H9 (cell line): Measurements from ENCODE around the gene KCND2. TPM values are rescaled to one million over a fixed set of nuclear protein-coding genes. Genes with fewer than 3 reads are reported as not detected.

Source experiments
- DNase-seq: peaks from one replicate; pipeline ENCODE4 v3.0.0-alpha.2; 2017
- H2AFZ ChIP-seq: one replicate; pipeline ENCODE4 v1.6.1; 2013; ENCODE audit warnings: mild to moderate bottlenecking, low read length, control low read depth, moderate library complexity
- H2AK5ac ChIP-seq: 2 replicates; pipeline ENCODE4 v1.6.1; 2013; ENCODE audit warnings: low read length, control low read depth, mixed read lengths; ENCODE audit not compliant: insufficient read length
- H2BK120ac ChIP-seq: one replicate; pipeline ENCODE4 v1.6.1; 2013; ENCODE audit warnings: low read depth, mild to moderate bottlenecking, low read length, control low read depth, inconsistent platforms; ENCODE audit not compliant: poor library complexity, severe bottlenecking
- H2BK12ac ChIP-seq: 2 replicates; pipeline ENCODE4 v1.6.1; 2013; ENCODE audit warnings: low read length, control low read depth, mixed read lengths, low read depth; ENCODE audit not compliant: insufficient read length
- H2BK15ac ChIP-seq: 2 replicates; pipeline ENCODE4 v1.6.1; 2013; ENCODE audit warnings: low read depth, low read length, control low read depth
- H2BK20ac ChIP-seq: one replicate; pipeline ENCODE4 v1.6.1; 2013; ENCODE audit warnings: low read depth, mild to moderate bottlenecking, low read length, control low read depth, inconsistent platforms; ENCODE audit not compliant: poor library complexity, severe bottlenecking
- H2BK5ac ChIP-seq: 2 replicates; pipeline ENCODE4 v1.6.1; 2013; ENCODE audit warnings: low read length, control low read depth, mixed read lengths; ENCODE audit not compliant: insufficient read length
- H3K14ac ChIP-seq: 2 replicates; pipeline ENCODE4 v1.6.1; 2013; ENCODE audit warnings: low read length, control low read depth; ENCODE audit not compliant: insufficient read depth
- H3K18ac ChIP-seq: 2 replicates; pipeline ENCODE4 v1.6.1; 2013; ENCODE audit warnings: low read depth, mild to moderate bottlenecking, mixed read lengths, low read length, control low read depth; ENCODE audit not compliant: insufficient read length
- H3K23ac ChIP-seq: 2 replicates; pipeline ENCODE4 v1.6.1; 2013; ENCODE audit warnings: low read length, control low read depth, mixed read lengths, low read depth; ENCODE audit not compliant: insufficient read length
- H3K23me2 ChIP-seq: 2 replicates; pipeline ENCODE4 v1.6.1; 2013; ENCODE audit warnings: low read depth, mild to moderate bottlenecking, mixed read lengths, low read length, control low read depth; ENCODE audit not compliant: insufficient read length, poor library complexity, severe bottlenecking
- H3K27ac ChIP-seq: 2 replicates; pipeline ENCODE4 v1.5.1; 2013; ENCODE audit warnings: low read length, control low read depth, mixed read lengths, low read depth; ENCODE audit not compliant: insufficient read length
- H3K27me3 ChIP-seq: 2 replicates; pipeline ENCODE4 v1.6.1; 2013; ENCODE audit warnings: low read length, control low read depth, inconsistent platforms; ENCODE audit not compliant: insufficient read depth
- H3K4ac ChIP-seq: 2 replicates; pipeline ENCODE4 v1.6.1; 2013; ENCODE audit warnings: low read depth, mild to moderate bottlenecking, control low read depth, inconsistent platforms, low read length, moderate library complexity
- H3K4me1 ChIP-seq: 2 replicates; pipeline ENCODE4 v1.6.1; 2013; ENCODE audit warnings: low read length, control low read depth, inconsistent platforms; ENCODE audit not compliant: insufficient read depth
- H3K4me2 ChIP-seq: 2 replicates; pipeline ENCODE4 v1.6.1; 2013; ENCODE audit warnings: low read length, control low read depth, mixed read lengths; ENCODE audit not compliant: insufficient read length, insufficient read depth
- H3K56ac ChIP-seq: 2 replicates; pipeline ENCODE4 v1.6.1; 2013; ENCODE audit warnings: low read depth, mild to moderate bottlenecking, mixed read lengths, low read length, control low read depth; ENCODE audit not compliant: insufficient read length
- H3K79me1 ChIP-seq: 2 replicates; pipeline ENCODE4 v1.6.1; 2013; ENCODE audit warnings: low read depth, mild to moderate bottlenecking, moderate library complexity, low read length, control low read depth, inconsistent platforms; ENCODE audit not compliant: insufficient read depth, poor library complexity, severe bottlenecking
- H3K79me2 ChIP-seq: 2 replicates; pipeline ENCODE4 v1.6.1; 2013; ENCODE audit warnings: low read length, control low read depth, inconsistent platforms; ENCODE audit not compliant: insufficient read depth
- H3K9ac ChIP-seq: 2 replicates; pipeline ENCODE4 v1.6.1; 2013; ENCODE audit warnings: low read length, control low read depth, mixed read lengths; ENCODE audit not compliant: insufficient read length; ENCODE audit errors: extremely low read depth
- H3K9me3 ChIP-seq: one replicate; pipeline ENCODE4 v1.6.1; 2013; ENCODE audit warnings: low read depth, low read length, inconsistent platforms; ENCODE audit not compliant: control insufficient read depth
- H3T11ph ChIP-seq: one replicate; pipeline ENCODE4 v1.6.1; 2013; ENCODE audit warnings: mild to moderate bottlenecking, low read length, control low read depth, inconsistent platforms
- H4K20me1 ChIP-seq: one replicate; pipeline ENCODE4 v1.6.1; 2013; ENCODE audit not compliant: control insufficient read depth, insufficient read length, insufficient read depth
- H4K5ac ChIP-seq: 2 replicates; pipeline ENCODE4 v1.6.1; 2013; ENCODE audit warnings: low read depth, mild to moderate bottlenecking, mixed read lengths, low read length, control low read depth; ENCODE audit not compliant: insufficient read length
- H4K8ac ChIP-seq: replicated peaks from 2 replicates; pipeline ENCODE4 v1.6.1; 2013; ENCODE audit warnings: low read length, control low read depth, mixed read lengths, low read depth; ENCODE audit not compliant: insufficient read length
- H4K91ac ChIP-seq: 2 replicates; pipeline ENCODE4 v1.6.1; 2013; ENCODE audit warnings: low read depth, mild to moderate bottlenecking, moderate library complexity, mixed read lengths, low read length, control low read depth; ENCODE audit not compliant: insufficient read length
- H3K27ac Mint-ChIP-seq, 3 experiments: 2 replicates in 2 of 3; 3 replicates in 1 of 3; pipeline ENCODE4 v1.8.0; 2020 to 2021; ENCODE audit warnings: mixed read lengths in 3 of 3, mild to moderate bottlenecking in 1 of 3, moderate library complexity in 1 of 3
- H3K27me3 Mint-ChIP-seq: 2 replicates; pipeline ENCODE4 v1.8.0; 2021; ENCODE audit warnings: low read depth, mild to moderate bottlenecking, moderate library complexity, mixed read lengths
- H3K36me3 Mint-ChIP-seq, 3 experiments: 2 replicates in 2 of 3; 3 replicates in 1 of 3; pipeline ENCODE4 v1.8.0; 2020 to 2021; ENCODE audit warnings: low read depth in 3 of 3, mixed read lengths in 3 of 3; ENCODE audit not compliant: insufficient read depth in 1 of 3
- H3K4me1 Mint-ChIP-seq, 2 experiments: 2 replicates each; pipeline ENCODE4 v1.8.0; 2020; ENCODE audit warnings: mixed read lengths in 2 of 2
- H3K4me3 Mint-ChIP-seq, 2 experiments: 2 replicates in 1 of 2; 3 replicates in 1 of 2; pipeline ENCODE4 v1.8.0; 2020 to 2021; ENCODE audit warnings: mild to moderate bottlenecking in 2 of 2, mixed read lengths in 2 of 2, moderate library complexity in 1 of 2
- H3K9me3 Mint-ChIP-seq, 2 experiments: 2 replicates in 1 of 2; 3 replicates in 1 of 2; pipeline ENCODE4 v1.8.0; 2020; ENCODE audit warnings: mild to moderate bottlenecking in 2 of 2, mixed read lengths in 2 of 2, moderate library complexity in 1 of 2
- WGBS: extraction: QIAGEN DNeasy Blood & Tissue Kit; methylation state at CpG from one replicate; pipeline ENCODE4 v1.1.7; 2013; ENCODE audit warnings: missing lambda C conversion rate, low lambda C conversion rate, mixed read lengths; ENCODE audit not compliant: insufficient read length; ENCODE audit errors: extremely low coverage; 5-methylcytosine and 5-hydroxymethylcytosine counted together
- total RNA-seq: library from RNA; stranded (reverse); gene quantifications from 2 replicates; pipeline ENCODE4 v1.2.1, GENCODE V29; 2021
- TF ChIP-seq, protein P1 (sequence below): fragments of 200-600 bp; sonication (generic); conservative IDR thresholded peaks from 3 replicates; pipeline ENCODE4 v1.8.0; 2021; ENCODE audit warnings: antibody characterized with exemption, mild to moderate bottlenecking

Gene KCND2
- total RNA-seq, 1 experiment from 2014 or later: 6.4 TPM

GRCh38 chr7:120600607-120601006 lies 327.6 kb downstream of the KCND2 start:
- no peaks in the 10 kb centered on the region for H4K20me1 ChIP-seq
- H3K9me3 Mint-ChIP-seq: no peaks in the 10 kb centered on the region

More at GRCh38 chr7:120600607-120601006, 327.6 kb downstream of the KCND2 start:
- H4K8ac ChIP-seq: no peak overlapping the region
- no peak overlapping the region for H3K4ac ChIP-seq
- Mint-ChIP-seq H3K27me3 (no peaks in the 10 kb centered on the region), H3K36me3 (no peaks in the 10 kb centered on the region), H3K4me3 (no peak overlapping the region), H3K27ac (no peak overlapping the region), H3K4me1 (0 out of 4 replicates have a peak, but pooled peaks cover 0 to 3% of the 10 kb centered on the region in 2 experiments)
- no peak overlapping the region for H3K56ac ChIP-seq
- no peak overlapping the region for H3K9ac ChIP-seq
- no peak overlapping the region for H3K18ac ChIP-seq
- no peak for DNase-seq
- no peaks in the 10 kb centered on the region for H3K79me1 ChIP-seq
- H2BK5ac ChIP-seq: no peak overlapping the region
- no peak overlapping the region for H3K14ac ChIP-seq
- H3K4me2 ChIP-seq: no peak overlapping the region
- no peak overlapping the region for H2AFZ ChIP-seq
- H2BK120ac ChIP-seq: no peak overlapping the region
- H3K4me1 ChIP-seq: 0 out of 2 replicates have a peak, but pooled peaks cover 2% of the 10 kb centered on the region
- H3K27me3 ChIP-seq: no peaks in the 10 kb centered on the region
- no peaks in the 10 kb centered on the region for H3K79me2 ChIP-seq
- no peak overlapping the region for H2BK15ac ChIP-seq
- no CpG with 5 or more reads among the region's 1 CpG for whole genome bisulfite sequencing
- no peak overlapping the region for H3T11ph ChIP-seq
- TF ChIP-seq, protein P1, sequence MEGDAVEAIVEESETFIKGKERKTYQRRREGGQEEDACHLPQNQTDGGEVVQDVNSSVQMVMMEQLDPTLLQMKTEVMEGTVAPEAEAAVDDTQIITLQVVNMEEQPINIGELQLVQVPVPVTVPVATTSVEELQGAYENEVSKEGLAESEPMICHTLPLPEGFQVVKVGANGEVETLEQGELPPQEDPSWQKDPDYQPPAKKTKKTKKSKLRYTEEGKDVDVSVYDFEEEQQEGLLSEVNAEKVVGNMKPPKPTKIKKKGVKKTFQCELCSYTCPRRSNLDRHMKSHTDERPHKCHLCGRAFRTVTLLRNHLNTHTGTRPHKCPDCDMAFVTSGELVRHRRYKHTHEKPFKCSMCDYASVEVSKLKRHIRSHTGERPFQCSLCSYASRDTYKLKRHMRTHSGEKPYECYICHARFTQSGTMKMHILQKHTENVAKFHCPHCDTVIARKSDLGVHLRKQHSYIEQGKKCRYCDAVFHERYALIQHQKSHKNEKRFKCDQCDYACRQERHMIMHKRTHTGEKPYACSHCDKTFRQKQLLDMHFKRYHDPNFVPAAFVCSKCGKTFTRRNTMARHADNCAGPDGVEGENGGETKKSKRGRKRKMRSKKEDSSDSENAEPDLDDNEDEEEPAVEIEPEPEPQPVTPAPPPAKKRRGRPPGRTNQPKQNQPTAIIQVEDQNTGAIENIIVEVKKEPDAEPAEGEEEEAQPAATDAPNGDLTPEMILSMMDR: no peak
- H2AK5ac ChIP-seq: no peak overlapping the region
- no peaks in the 10 kb centered on the region for H3K23me2 ChIP-seq
- no peak overlapping the region for H2BK12ac ChIP-seq
- H3K23ac ChIP-seq: no peak overlapping the region
- H2BK20ac ChIP-seq: no peak overlapping the region
- no peak overlapping the region for H3K27ac ChIP-seq
- H3K9me3 ChIP-seq: no peaks in the 10 kb centered on the region
- no peak overlapping the region for H4K5ac ChIP-seq
- no peak overlapping the region for H4K91ac ChIP-seq
